GM12875 (cell line): ENCODE data around the gene MOV10L1.

Source experiments
- H3K4me3 ChIP-seq: one replicate; pipeline ENCODE4 v1.5.1; 2011; ENCODE audit warnings: low read depth, low read length, control low read depth
- TF ChIP-seq, protein P1 (sequence below): IDR thresholded peaks from 2 replicates; pipeline ENCODE4 v1.5.1; 2011; ENCODE audit warnings: low read depth, mild to moderate bottlenecking, control low read depth, inconsistent platforms, low read length, moderate library complexity, borderline replicate concordance; ENCODE audit not compliant: insufficient read depth

Gene MOV10L1

GRCh38 chr22:50170453-50171318 is 80.9 kb downstream of the MOV10L1 start, which contains the start of gene PANX2:
TSS of gene PANX2 (plus strand) at chr22:50170731. CDS start at chr22:50170731, 0 bp downstream.
- no peak within 1 kb of the TSS for H3K4me3 ChIP-seq
- TF ChIP-seq, protein P1, sequence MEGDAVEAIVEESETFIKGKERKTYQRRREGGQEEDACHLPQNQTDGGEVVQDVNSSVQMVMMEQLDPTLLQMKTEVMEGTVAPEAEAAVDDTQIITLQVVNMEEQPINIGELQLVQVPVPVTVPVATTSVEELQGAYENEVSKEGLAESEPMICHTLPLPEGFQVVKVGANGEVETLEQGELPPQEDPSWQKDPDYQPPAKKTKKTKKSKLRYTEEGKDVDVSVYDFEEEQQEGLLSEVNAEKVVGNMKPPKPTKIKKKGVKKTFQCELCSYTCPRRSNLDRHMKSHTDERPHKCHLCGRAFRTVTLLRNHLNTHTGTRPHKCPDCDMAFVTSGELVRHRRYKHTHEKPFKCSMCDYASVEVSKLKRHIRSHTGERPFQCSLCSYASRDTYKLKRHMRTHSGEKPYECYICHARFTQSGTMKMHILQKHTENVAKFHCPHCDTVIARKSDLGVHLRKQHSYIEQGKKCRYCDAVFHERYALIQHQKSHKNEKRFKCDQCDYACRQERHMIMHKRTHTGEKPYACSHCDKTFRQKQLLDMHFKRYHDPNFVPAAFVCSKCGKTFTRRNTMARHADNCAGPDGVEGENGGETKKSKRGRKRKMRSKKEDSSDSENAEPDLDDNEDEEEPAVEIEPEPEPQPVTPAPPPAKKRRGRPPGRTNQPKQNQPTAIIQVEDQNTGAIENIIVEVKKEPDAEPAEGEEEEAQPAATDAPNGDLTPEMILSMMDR = no peak

DNA sequence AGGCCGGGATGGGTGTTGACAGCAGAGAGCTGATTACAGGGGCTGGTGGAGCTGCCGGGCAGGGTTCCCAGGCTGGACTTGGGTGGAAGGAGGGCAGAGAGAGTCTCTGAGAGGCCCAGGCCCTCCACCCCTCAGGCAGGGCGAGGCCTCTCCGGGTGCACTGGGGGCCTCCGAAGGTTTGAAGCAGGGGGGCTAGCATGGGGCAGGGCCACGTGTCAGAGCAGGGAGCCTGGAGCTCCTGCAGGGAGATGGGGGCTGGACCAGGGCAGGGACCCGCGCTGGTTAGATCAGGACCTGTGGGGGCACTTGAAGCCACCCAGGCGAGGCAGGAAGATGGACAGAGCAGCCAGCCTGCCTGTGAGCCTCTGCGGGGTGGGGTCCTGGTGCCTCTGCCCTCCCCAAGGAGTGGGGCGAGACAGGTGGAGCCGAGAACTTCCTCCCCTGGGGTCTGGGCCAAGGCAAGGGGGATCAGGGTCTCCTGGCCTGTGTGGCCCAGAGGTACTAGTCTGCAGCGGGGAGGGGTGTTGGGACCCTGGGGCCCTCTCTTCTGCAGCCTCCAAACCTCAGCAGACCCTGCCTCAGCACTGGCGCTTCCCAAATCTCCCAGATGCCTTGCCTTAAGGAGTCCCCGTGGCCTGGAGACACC is 81.6 kb downstream of the MOV10L1 start:
- H3K4me3 ChIP-seq = no peak overlapping the region
- TF ChIP-seq, protein P1 = no peak

DNA sequence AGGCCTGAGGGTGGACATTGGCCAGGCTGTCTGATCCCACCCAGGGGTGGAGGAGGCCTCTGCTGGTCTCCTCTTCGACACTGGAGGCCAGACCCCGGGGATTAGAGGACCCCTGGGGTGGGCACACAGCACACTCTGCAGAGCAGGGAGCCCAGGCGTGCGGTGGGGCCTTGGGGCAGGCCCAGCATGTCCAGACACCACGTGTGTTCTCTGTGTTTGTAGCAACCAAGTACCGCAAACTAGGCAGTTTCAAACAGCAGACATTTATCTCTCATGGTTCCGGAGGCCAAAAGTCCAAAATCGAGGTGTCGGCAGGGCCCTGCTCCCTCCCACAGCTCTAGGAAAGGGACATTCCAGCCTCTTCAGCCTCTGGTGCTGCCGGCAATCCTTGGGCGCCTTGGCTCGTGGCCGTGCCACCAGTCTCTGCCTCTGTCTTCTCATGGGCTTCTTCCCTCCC is 82.2 kb downstream of the MOV10L1 start:
- H3K4me3 ChIP-seq = no peak overlapping the region
- TF ChIP-seq, protein P1 = no peak

DNA sequence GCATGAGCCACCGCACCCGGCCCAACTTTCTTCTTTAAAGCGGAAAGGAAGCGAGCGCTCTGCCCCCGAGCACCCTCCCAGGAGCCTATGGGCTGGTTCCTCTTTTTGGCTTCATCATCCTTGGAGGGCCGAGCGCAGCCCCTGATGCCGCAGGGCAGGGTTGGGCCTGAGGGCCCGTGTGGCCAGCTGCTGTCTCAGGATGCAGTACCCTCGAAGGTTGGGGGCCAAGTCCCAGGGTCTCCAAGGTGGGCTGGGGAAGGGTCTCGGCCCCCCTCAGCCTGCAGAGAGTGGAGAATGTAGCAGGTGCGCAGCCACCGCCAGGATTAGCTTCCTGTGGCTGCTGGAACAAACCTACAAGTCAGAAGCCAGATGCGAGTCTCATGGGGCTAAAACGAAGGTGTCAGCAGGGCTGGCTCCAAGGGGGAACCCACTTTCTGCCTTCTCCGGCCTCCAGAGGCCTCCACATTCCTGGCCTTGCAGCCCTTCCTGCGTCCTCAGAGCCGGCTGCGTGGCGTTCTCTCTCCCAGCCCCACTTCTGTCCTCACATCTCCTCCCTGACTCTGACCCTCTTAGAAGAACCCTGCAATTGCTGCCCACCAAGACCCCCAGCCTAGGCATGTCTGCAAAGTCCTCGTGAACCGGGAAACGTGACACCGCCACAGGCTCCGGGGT is 83.6 kb downstream of the MOV10L1 start:
- TF ChIP-seq, protein P1 = no peak
- no peak overlapping the region for H3K4me3 ChIP-seq

- TF ChIP-seq, protein P1 = no peak
These were observed 84.2 kb downstream of the MOV10L1 start for GRCh38 chr22:50173983-50174355.

GRCh38 chr22:50174382-50175190 is 84.8 kb downstream of the MOV10L1 start:
- H3K4me3 ChIP-seq = no peak overlapping the region
- TF ChIP-seq, protein P1 = no peak

More at GRCh38 chr22:50173983-50174355, 84.2 kb downstream of the MOV10L1 start:
- H3K4me3 ChIP-seq = no peak overlapping the region
